GM20000 (cell line): ENCODE data around the gene TTLL5.
A peak's percentile ranks its signal among the peaks of the same experiment; 100 is the strongest.

ENCODE experiments used
- DNase-seq: peaks from one replicate; pipeline ENCODE4 v3.0.0; 2012; ENCODE audit warnings: low spot score
- CTCF ChIP-seq: IDR thresholded peaks from 2 replicates; pipeline ENCODE4 v1.5.1; 2012; ENCODE audit warnings: mild to moderate bottlenecking, control low read depth; ENCODE audit errors: extremely low read depth, missing control alignments

TTLL5 gene

GRCh38 chr14:75711796-75712211 is 50.8 kb downstream of the TTLL5 start:
- peak; percentile 25 for DNase-seq
- no peak for TF ChIP-seq CTCF

- no peak for TF ChIP-seq CTCF
- no peak for DNase-seq
These were observed 53.9 kb downstream of the TTLL5 start for GRCh38 chr14:75714991-75715390.

GRCh38 chr14:75715926-75716780 is 55.1 kb downstream of the TTLL5 start:
- DNase-seq: no peak
- TF ChIP-seq CTCF: no peak

GRCh38 chr14:75717729-75718128 is 56.7 kb downstream of the TTLL5 start:
- no peak for TF ChIP-seq CTCF
- DNase-seq: no peak

- TF ChIP-seq CTCF: no peak
- DNase-seq: no peak
These were observed 57.2 kb downstream of the TTLL5 start for GRCh38 chr14:75718199-75718598.

GRCh38 chr14:75720116-75720515 is 59.1 kb downstream of the TTLL5 start:
- TF ChIP-seq CTCF: no peak
- DNase-seq: no peak

GRCh38 chr14:75720842-75721498 is 59.9 kb downstream of the TTLL5 start:
- no peak for DNase-seq
- TF ChIP-seq CTCF: no peak
